Hematopoietic multipotent progenitor cell treated with erythropoietin and hydrocortisone succinate and interleukin-3 and kit ligand, for 15 days (in vitro differentiated cells): Measurements from ENCODE around the gene GNE.
"Not testable (repeated sequence)": the region's sequence is repeated elsewhere in the genome, so short reads cannot be mapped to it uniquely, and the experiment has no call there.

Experiments
- DNase-seq: peaks from one replicate; pipeline ENCODE4 v3.0.0-alpha.2; 2015; ENCODE audit warnings: low spot score

The GNE gene

GRCh38 chr9:36208521-36209253 is 49.6 kb downstream of the GNE start:
- DNase-seq, result no peak

GRCh38 chr9:36207546-36208012 is 50.7 kb downstream of the GNE start:
- DNase-seq, result peak; percentile 44

- no peak for DNase-seq
Observed at GRCh38 chr9:36207016-36207415, 51.2 kb downstream of the GNE start.

GRCh38 chr9:36204906-36205547 is 53.2 kb downstream of the GNE start:
- no peak for DNase-seq

GRCh38 chr9:36194326-36195000 is 63.8 kb downstream of the GNE start:
- DNase-seq, result no peak

GRCh38 chr9:36193023-36193422 is 65.2 kb downstream of the GNE start:
- no peak for DNase-seq

- no peak for DNase-seq
Observed at GRCh38 chr9:36192196-36192595, 66.1 kb downstream of the GNE start.

GRCh38 chr9:36191686-36192085 is 66.6 kb downstream of the GNE start:
- DNase-seq, result no peak

GRCh38 chr9:36191290-36191645 is 67.0 kb downstream of the GNE start:
- DNase-seq, result peak; percentile 33

GRCh38 chr9:36190388-36191289 is 67.6 kb downstream of the GNE start, which contains the start of gene CLTA:
CLTA (plus strand) TSS chr9:36190921; CDS start chr9:36191057, 136 bp downstream.
- peak; percentile 98 for DNase-seq

- DNase-seq, result no peak
Observed at GRCh38 chr9:36189976-36190375, 68.3 kb downstream of the GNE start.

- no peak for DNase-seq
Observed at GRCh38 chr9:36188212-36188611, 70.0 kb downstream of the GNE start.

GRCh38 chr9:36187414-36187813 is 70.8 kb downstream of the GNE start:
- no peak for DNase-seq

GRCh38 chr9:36180243-36180642 is 78.0 kb downstream of the GNE start:
- not testable (repeated sequence) for DNase-seq

GRCh38 chr9:36177571-36177970 is 80.7 kb downstream of the GNE start:
- no peak for DNase-seq

- DNase-seq, result not testable (repeated sequence)
Observed at GRCh38 chr9:36176496-36176895, 81.8 kb downstream of the GNE start.

GRCh38 chr9:36175209-36175608 is 83.0 kb downstream of the GNE start:
- DNase-seq, result not testable (repeated sequence)

- DNase-seq, result no peak
Observed at GRCh38 chr9:36174731-36175130, 83.5 kb downstream of the GNE start.

GRCh38 chr9:36174271-36174670 is 84.0 kb downstream of the GNE start:
- no peak for DNase-seq

GRCh38 chr9:36173861-36174260 is 84.4 kb downstream of the GNE start:
- DNase-seq, result no peak

- DNase-seq, result no peak
Observed at GRCh38 chr9:36170531-36170930, 87.7 kb downstream of the GNE start.

- DNase-seq, result no peak
Observed at GRCh38 chr9:36169708-36170107, 88.5 kb downstream of the GNE start.
